Measurements from ENCODE around the gene RYR1. TPM values are rescaled to one million over a fixed set of nuclear protein-coding genes. Genes with fewer than 3 reads are reported as not detected.

Gene RYR1
- polyA plus RNA-seq, 1 of the 3 experiments (the other 2 are of a cell fraction): under 0.01 TPM

DNA sequence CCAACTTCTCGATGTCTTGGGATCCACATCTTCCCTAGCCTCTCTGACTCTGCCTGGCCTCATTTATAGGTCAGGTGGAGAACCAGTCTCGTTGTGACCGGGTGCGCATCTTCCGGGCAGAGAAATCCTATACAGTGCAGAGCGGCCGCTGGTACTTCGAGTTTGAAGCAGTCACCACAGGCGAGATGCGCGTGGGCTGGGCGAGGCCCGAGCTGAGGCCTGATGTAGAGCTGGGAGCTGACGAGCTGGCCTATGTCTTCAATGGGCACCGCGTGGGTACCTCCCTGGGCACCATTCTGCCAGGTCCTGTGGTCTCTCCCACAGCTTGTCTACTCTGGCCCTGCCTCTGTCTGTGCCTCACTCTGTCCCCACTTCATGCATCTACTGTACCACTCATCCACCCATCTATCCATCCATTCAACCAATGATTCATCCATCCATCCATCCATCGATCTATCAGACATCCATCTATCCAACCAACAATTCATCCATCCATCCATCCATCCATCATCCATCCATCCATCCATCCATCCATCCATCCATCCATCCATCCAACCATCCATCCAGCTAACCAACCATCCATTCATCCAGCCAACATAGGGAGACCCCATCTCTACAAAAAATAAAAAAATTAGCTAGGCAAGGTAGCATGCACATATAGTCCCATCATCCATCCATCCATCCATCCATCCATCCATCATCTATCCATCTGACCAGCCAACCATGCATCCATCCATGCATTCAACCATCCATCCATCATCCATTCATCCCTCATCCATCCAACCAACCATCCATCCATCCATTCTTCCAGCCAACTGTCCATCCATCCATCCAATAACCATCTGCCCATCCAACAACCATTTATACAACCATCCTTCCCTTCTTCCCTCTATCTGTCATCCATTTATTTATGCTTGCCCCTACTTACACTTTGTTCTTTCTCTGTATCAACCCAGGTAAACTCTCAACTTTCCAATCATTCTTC lies 34.3 kb downstream of the RYR1 start (continued):
- TF ChIP-seq, protein P1, sequence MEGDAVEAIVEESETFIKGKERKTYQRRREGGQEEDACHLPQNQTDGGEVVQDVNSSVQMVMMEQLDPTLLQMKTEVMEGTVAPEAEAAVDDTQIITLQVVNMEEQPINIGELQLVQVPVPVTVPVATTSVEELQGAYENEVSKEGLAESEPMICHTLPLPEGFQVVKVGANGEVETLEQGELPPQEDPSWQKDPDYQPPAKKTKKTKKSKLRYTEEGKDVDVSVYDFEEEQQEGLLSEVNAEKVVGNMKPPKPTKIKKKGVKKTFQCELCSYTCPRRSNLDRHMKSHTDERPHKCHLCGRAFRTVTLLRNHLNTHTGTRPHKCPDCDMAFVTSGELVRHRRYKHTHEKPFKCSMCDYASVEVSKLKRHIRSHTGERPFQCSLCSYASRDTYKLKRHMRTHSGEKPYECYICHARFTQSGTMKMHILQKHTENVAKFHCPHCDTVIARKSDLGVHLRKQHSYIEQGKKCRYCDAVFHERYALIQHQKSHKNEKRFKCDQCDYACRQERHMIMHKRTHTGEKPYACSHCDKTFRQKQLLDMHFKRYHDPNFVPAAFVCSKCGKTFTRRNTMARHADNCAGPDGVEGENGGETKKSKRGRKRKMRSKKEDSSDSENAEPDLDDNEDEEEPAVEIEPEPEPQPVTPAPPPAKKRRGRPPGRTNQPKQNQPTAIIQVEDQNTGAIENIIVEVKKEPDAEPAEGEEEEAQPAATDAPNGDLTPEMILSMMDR (IDR thresholded peaks at IDR 0.05): no peak
- TF ChIP-seq USF1 (IDR thresholded peaks at IDR 0.05; ENCODE audit: borderline replicate concordance, low read depth): no peak

GRCh38 chr19:38469151-38469550 lies 35.7 kb downstream of the RYR1 start:
- no peak overlapping the region for H3K4me3 ChIP-seq (ENCODE audit: low read depth in 2 of 2, low read length in 1 of 2)
- H3K36me3 ChIP-seq (replicated peaks in 1 of 2; ENCODE audit: control insufficient read depth in 1 of 2, insufficient read depth in 2 of 2, low read length in 1 of 2): no peaks in the 10 kb centered on the region
- no peak overlapping the region for H3K9ac ChIP-seq
- no peaks in the 10 kb centered on the region for H3K4me1 ChIP-seq (ENCODE audit: control insufficient read depth in 1 of 2, insufficient read depth in 2 of 2, low read depth in 1 of 2, low read length in 1 of 2)
- H3K79me2 ChIP-seq (ENCODE audit: insufficient read depth): no peaks in the 10 kb centered on the region
- ChIA-PET CTCF (interaction anchor here (0.6 kb wide), 1 partner anchor 9 kb away, joined by 3 read pairs; no protein-coding TSS in a partner anchor), POLR2A (no interaction called here)
- H4K20me1 ChIP-seq (ENCODE audit: insufficient read depth): no peaks in the 10 kb centered on the region
- H3K9me2 ChIP-seq: no peaks in the 10 kb centered on the region
- no peak overlapping the region for H2AFZ ChIP-seq (ENCODE audit: low read depth)
- no peaks in the 10 kb centered on the region for H3F3A ChIP-seq (replicated peaks; ENCODE audit: insufficient read depth)
- H3K27ac ChIP-seq (ENCODE audit: low read depth in 2 of 2, low read length in 1 of 2): no peak overlapping the region
- no peak for DNase-seq
- no peaks in the 10 kb centered on the region for H3K9me3 ChIP-seq
- peaks cover 23% of the 10 kb centered on the region; the same call in 1 of the 2 replicates for H3K27me3 ChIP-seq (ENCODE audit: insufficient read depth)
- no peak overlapping the region for H3K4me2 ChIP-seq
- WGBS (ENCODE audit: low lambda C conversion rate): 5% methylated on average over 5 of the region's 5 CpGs
- no peak for TF ChIP-seq TCF12 (IDR thresholded peaks at IDR 0.05)
- TF ChIP-seq REST (IDR thresholded peaks at IDR 0.05; ENCODE audit: low read depth, low read length): no peak
- no peak for TF ChIP-seq SIN3A (IDR thresholded peaks at IDR 0.05; ENCODE audit: borderline replicate concordance, low read depth, low read length)
- no peak for TF ChIP-seq POLR2AphosphoS5 (IDR thresholded peaks at IDR 0.05; ENCODE audit: low read depth, low read length)
- TF ChIP-seq TAF1 (IDR thresholded peaks at IDR 0.05; ENCODE audit: borderline replicate concordance, low read depth, low read length): no peak
- TF ChIP-seq GABPA (IDR thresholded peaks at IDR 0.05; ENCODE audit: low read depth): no peak
- TF ChIP-seq FOXJ3 (CRISPR knock-in tag; IDR thresholded peaks at IDR 0.05): no peak
- no peak for TF ChIP-seq CHD2 (IDR thresholded peaks at IDR 0.05; ENCODE audit: low read length, partially characterized antibody)
- no peak for TF ChIP-seq USF2 (IDR thresholded peaks at IDR 0.05; ENCODE audit: borderline replicate concordance, low read depth, low read length)
- TF ChIP-seq, protein P1 (IDR thresholded peaks at IDR 0.05): no peak
- TF ChIP-seq FOSL2 (IDR thresholded peaks at IDR 0.05; ENCODE audit: borderline replicate concordance, low read depth): no peak
- TF ChIP-seq GATA2 (CRISPR knock-in tag; IDR thresholded peaks at IDR 0.05): no peak
- no peak for TF ChIP-seq RXRA (IDR thresholded peaks at IDR 0.05; ENCODE audit: borderline replicate concordance, low read depth)
- no peak for TF ChIP-seq MAX (IDR thresholded peaks at IDR 0.05; ENCODE audit: low read depth)
- no peak for TF ChIP-seq ZBTB33 (IDR thresholded peaks at IDR 0.05; ENCODE audit: borderline replicate concordance, low read depth)

Data from SK-N-SH (cell line).